ENCODE data around the gene RASSF3.

DNA sequence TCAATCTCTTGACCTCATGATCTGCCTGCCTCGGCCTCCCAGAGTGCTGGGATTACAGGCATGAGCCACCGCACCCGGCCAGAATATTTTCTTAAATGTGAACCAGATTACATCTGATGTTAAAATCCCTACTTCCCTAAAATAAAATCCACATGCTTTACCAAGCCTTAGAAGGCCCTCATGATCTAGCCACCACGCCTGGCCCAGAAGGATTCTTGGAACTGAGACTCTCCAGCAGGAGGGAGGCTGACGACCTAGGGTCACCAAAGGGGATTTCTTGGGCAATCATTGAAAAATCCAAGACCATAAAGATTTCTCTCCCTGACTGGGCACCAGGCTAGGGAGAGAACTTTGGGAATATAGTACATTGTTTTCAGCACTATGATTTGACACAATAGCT is 25.2 kb upstream of the RASSF3 start:
- TF ChIP-seq, protein P1, sequence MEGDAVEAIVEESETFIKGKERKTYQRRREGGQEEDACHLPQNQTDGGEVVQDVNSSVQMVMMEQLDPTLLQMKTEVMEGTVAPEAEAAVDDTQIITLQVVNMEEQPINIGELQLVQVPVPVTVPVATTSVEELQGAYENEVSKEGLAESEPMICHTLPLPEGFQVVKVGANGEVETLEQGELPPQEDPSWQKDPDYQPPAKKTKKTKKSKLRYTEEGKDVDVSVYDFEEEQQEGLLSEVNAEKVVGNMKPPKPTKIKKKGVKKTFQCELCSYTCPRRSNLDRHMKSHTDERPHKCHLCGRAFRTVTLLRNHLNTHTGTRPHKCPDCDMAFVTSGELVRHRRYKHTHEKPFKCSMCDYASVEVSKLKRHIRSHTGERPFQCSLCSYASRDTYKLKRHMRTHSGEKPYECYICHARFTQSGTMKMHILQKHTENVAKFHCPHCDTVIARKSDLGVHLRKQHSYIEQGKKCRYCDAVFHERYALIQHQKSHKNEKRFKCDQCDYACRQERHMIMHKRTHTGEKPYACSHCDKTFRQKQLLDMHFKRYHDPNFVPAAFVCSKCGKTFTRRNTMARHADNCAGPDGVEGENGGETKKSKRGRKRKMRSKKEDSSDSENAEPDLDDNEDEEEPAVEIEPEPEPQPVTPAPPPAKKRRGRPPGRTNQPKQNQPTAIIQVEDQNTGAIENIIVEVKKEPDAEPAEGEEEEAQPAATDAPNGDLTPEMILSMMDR (IDR thresholded peaks at IDR 0.05; ENCODE audit: low read length) = no peak
- no peak for TF ChIP-seq EZH2 (IDR thresholded peaks at IDR 0.05; ENCODE audit: borderline replicate concordance, low read length)
